Activated CD4-positive, alpha-beta T cell treated with anti-CD3 and anti-CD28 coated beads, Interleukin-2, amount 50 U/mL, for 24 hours (primary cell): ENCODE measurements around the gene DIS3L2.
"Not testable (repeated sequence)": the region's sequence is repeated elsewhere in the genome, so short reads cannot be mapped to it uniquely, and the experiment has no call there.

Source experiments
- DNase-seq, 2 donors: peaks; one replicate each; pipeline ENCODE4 v3.0.0-alpha.2; 2020; ENCODE audit warnings: low read depth in 1 of 2, low spot score in 1 of 2

The DIS3L2 gene

DNA sequence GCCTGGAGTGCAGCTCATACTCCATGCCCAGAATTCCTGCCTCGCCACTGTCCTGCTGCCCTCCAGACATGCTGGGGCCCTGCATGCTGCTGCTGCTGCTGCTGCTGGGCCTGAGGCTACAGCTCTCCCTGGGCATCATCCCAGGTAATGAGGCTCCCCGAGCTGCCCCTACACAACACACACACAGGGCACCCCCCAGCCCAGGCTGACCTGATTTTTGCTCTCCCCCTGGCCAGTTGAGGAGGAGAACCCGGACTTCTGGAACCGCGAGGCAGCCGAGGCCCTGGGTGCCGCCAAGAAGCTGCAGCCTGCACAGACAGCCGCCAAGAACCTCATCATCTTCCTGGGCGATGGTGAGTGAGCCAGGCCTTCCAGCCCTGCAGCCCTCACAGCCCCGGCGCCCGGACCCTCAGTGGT is 417.2 kb downstream of the DIS3L2 start, which contains the start of gene ALPP:
Gene ALPP, plus strand, starts transcription at position 17 of the 417 bp plus-strand sequence. Its CDS starts 52 bp downstream, at position 69.
- DNase-seq = not testable (repeated sequence)

GRCh38 chr2:232379610-232380590 is 418.4 kb downstream of the DIS3L2 start:
- DNase-seq = not testable (repeated sequence)

DNA sequence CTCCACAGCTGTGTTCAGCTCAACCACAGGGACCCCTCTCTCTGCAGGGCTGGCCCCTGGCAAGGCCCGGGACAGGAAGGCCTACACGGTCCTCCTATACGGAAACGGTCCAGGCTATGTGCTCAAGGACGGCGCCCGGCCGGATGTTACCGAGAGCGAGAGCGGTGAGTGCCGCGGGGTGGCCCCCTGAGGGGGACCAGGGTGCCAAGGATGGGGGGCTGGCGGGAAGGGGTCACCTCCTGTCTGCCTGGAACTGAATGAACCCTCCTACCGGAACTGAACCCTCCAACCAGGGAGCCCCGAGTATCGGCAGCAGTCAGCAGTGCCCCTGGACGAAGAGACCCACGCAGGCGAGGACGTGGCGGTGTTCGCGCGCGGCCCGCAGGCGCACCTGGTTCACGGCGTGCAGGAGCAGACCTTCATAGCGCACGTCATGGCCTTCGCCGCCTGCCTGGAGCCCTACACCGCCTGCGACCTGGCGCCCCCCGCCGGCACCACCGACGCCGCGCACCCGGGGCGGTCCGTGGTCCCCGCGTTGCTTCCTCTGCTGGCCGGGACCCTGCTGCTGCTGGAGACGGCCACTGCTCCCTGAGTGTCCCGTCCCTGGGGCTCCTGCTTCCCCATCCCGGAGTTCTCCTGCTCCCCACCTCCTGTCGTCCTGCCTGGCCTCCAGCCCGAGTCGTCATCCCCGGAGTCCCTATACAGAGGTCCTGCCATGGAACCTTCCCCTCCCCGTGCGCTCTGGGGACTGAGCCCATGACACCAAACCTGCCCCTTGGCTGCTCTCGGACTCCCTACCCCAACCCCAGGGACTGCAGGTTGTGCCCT is 419.9 kb downstream of the DIS3L2 start:
- not testable (repeated sequence) for DNase-seq

- DNase-seq = no peak
These were observed 421.1 kb downstream of the DIS3L2 start for GRCh38 chr2:232382331-232383225.

DNA sequence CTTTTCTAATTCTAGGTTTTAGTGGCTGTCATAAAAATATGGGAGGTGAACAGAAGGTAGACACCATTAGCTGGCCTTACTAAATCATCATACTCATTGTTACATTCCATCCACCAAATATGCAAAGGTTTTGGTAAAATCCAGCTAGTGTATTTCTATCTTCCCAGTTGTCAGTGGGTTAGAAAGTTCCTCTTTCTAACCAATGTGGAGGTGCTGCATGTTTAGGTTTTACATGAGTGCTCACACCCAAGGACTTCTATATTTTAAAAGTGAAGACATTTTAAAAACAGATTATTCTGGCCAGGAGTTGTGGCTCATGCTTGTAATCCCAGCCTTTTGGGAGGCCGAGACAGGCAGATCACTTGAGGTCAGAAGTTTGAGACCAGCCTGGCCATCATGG is 423.0 kb downstream of the DIS3L2 start:
- DNase-seq = no peak

DNA sequence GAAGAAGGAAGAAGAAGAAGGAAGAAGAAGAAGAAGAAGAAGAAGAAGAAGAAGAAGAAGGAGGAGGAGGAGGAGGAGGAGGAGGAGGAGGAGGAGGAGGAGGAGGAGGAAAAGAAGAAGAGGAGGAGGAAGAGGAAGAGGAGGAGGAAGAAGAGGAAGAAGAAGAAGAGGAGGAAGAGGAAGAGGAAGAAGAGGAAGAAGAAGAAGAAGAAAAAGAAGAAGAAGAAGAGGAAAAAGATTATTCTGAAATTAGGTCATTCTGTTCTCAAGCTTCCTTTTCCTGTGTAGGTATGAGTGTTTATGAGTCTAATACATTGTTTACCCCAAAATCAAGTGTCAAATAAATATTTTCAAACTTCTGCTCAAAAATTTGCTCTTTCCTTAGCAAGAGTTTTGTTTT is 423.5 kb downstream of the DIS3L2 start:
- DNase-seq = not testable (repeated sequence)

DNA sequence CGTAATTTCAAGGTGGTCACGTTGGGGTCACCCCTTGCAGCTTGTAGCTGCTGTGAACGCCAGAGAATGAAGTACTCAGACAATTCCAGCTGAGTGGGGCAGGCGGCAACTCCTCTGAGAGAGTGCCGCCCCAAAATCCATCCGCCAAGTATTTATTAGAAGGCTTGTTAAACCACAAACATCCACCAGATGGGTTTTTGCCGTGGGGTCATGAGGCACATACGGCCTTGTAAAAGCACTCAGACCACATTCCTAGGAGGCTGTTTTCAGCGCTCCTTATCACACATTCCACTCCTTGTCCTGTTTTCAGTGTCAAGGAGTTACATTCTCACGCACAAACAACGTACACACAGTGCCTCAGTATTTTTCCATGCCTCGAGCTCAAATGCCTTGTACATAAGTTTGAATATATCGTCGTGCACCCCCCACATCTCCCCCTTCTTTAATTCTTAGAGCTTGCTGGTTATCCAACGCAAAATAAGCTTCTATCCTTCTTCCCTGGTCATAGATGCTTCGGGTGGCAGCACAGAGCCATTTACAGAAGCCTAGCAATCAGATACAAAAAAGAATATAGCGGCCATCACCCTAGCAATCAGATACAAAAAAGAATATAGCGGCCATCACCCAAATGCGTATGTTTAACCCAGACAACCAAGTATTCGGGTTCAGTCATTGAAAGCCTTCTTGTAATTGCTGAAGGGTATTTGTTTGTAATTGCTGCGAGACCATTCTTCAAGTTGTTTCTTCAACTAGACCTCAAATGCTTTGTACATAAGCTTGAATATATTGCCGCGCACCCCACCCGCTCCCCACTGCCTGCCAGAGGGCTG is 424.4 kb downstream of the DIS3L2 start:
- DNase-seq = no peak

- no peak for DNase-seq
These were observed 424.9 kb downstream of the DIS3L2 start for GRCh38 chr2:232386490-232386739.
